Stimulated activated CD4-positive, alpha-beta T cell treated with anti-CD3 and anti-CD28 coated beads, Interleukin-1b, Interleukin-23, amount 100 ng/mL, for 48 hours (primary cell): ENCODE data around the gene AFAP1L2.

Experiments used
- DNase-seq: peaks from one replicate; pipeline ENCODE4 v3.0.0-alpha.2; 2020

The AFAP1L2 gene

GRCh38 chr10:114386452-114386851 lies 17.9 kb downstream of the AFAP1L2 start:
- no peak for DNase-seq

GRCh38 chr10:114385557-114385956 lies 18.7 kb downstream of the AFAP1L2 start:
- no peak for DNase-seq

- no peak for DNase-seq
Observed at GRCh38 chr10:114384601-114385000, 19.7 kb downstream of the AFAP1L2 start.

- DNase-seq: no peak
Observed at GRCh38 chr10:114384181-114384580, 20.1 kb downstream of the AFAP1L2 start.

GRCh38 chr10:114380797-114381196 lies 23.5 kb downstream of the AFAP1L2 start:
- DNase-seq: no peak

- no peak for DNase-seq
Observed at GRCh38 chr10:114380060-114380459, 24.2 kb downstream of the AFAP1L2 start.

GRCh38 chr10:114379631-114380041 lies 24.7 kb downstream of the AFAP1L2 start:
- no peak for DNase-seq

- DNase-seq: no peak
Observed at GRCh38 chr10:114376523-114376922, 27.8 kb downstream of the AFAP1L2 start.

- DNase-seq: no peak
Observed at GRCh38 chr10:114375047-114375446, 29.3 kb downstream of the AFAP1L2 start.

- no peak for DNase-seq
Observed at GRCh38 chr10:114374053-114374791, 30.1 kb downstream of the AFAP1L2 start.

GRCh38 chr10:114373631-114374030 lies 30.7 kb downstream of the AFAP1L2 start:
- DNase-seq: no peak

- DNase-seq: no peak
Observed at GRCh38 chr10:114372995-114373394, 31.3 kb downstream of the AFAP1L2 start.

- no peak for DNase-seq
Observed at GRCh38 chr10:114372179-114372578, 32.1 kb downstream of the AFAP1L2 start.

GRCh38 chr10:114370966-114371365 lies 33.3 kb downstream of the AFAP1L2 start:
- no peak for DNase-seq

- no peak for DNase-seq
Observed at GRCh38 chr10:114370199-114370598, 34.1 kb downstream of the AFAP1L2 start.

- DNase-seq: no peak
Observed at GRCh38 chr10:114368057-114368391, 36.3 kb downstream of the AFAP1L2 start.

GRCh38 chr10:114367351-114368056 lies 36.8 kb downstream of the AFAP1L2 start:
- DNase-seq: no peak

GRCh38 chr10:114364726-114365125 lies 39.6 kb downstream of the AFAP1L2 start:
- DNase-seq: no peak

- no peak for DNase-seq
Observed at GRCh38 chr10:114363745-114364454, 40.4 kb downstream of the AFAP1L2 start.

- no peak for DNase-seq
Observed at GRCh38 chr10:114362826-114363355, 41.4 kb downstream of the AFAP1L2 start.

- DNase-seq: no peak
Observed at GRCh38 chr10:114359953-114360345, 44.4 kb downstream of the AFAP1L2 start.

GRCh38 chr10:114359041-114359952 lies 45.0 kb downstream of the AFAP1L2 start:
- DNase-seq: no peak
